Body of pancreas (tissue), 4 donors: ENCODE results near the gene CYP2E1.

Experiments used
- POLR2A ChIP-seq, 3 donors: fragments of 450-650 bp; IDR thresholded peaks; one replicate each; pipeline ENCODE4 v1.6.1; 2016; ENCODE audit warnings: antibody characterized with exemption in 3 of 3, mild to moderate bottlenecking in 2 of 3
- TF ChIP-seq, protein P1 (sequence below), 7 experiments: fragments of 450-650 bp in 4 of 7; fragments of 200-600 bp in 3 of 7; sonication (generic) in 3 of 7; IDR thresholded peaks; one replicate each; pipeline ENCODE4 v1.5.1; 2016 to 2019; ENCODE audit warnings: antibody characterized with exemption in 7 of 7

DNA sequence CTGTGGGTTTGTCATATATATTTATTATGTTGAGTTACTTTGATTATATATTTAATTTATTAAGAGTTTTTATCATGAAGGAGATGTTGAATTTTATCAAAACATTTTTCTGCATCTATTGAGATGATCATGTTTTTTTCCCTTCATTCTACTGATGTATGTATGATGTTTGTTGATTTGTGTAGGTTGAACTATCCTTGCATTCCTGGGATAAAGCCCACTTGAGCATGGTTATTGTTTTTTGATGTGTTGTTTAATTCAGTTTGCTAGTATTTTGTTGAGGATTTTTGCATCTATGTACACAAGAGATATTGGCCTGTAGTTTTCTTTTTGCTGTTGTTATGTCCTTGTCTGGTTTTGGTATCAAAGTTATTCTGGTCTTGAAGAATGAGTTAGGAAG, 42.3 kb upstream of the CYP2E1 start:
- TF ChIP-seq, protein P1, sequence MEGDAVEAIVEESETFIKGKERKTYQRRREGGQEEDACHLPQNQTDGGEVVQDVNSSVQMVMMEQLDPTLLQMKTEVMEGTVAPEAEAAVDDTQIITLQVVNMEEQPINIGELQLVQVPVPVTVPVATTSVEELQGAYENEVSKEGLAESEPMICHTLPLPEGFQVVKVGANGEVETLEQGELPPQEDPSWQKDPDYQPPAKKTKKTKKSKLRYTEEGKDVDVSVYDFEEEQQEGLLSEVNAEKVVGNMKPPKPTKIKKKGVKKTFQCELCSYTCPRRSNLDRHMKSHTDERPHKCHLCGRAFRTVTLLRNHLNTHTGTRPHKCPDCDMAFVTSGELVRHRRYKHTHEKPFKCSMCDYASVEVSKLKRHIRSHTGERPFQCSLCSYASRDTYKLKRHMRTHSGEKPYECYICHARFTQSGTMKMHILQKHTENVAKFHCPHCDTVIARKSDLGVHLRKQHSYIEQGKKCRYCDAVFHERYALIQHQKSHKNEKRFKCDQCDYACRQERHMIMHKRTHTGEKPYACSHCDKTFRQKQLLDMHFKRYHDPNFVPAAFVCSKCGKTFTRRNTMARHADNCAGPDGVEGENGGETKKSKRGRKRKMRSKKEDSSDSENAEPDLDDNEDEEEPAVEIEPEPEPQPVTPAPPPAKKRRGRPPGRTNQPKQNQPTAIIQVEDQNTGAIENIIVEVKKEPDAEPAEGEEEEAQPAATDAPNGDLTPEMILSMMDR (IDR thresholded peaks at IDR 0.05): no peak
- TF ChIP-seq POLR2A (IDR thresholded peaks at IDR 0.05): no peak
